Activated naive CD8-positive, alpha-beta T cell (primary cell): ENCODE measurements around the gene ZSCAN25.
"Not testable (repeated sequence)": the region's sequence is repeated elsewhere in the genome, so short reads cannot be mapped to it uniquely, and the experiment has no call there.

Experiments
- H3K27ac Mint-ChIP-seq: one replicate; pipeline ENCODE4 v1.8.0; 2021; ENCODE audit warnings: mixed read lengths
- H3K27me3 Mint-ChIP-seq: one replicate; pipeline ENCODE4 v1.8.0; 2021; ENCODE audit warnings: mixed read lengths
- H3K36me3 Mint-ChIP-seq: one replicate; pipeline ENCODE4 v1.8.0; 2021; ENCODE audit warnings: mixed read lengths
- H3K4me1 Mint-ChIP-seq: one replicate; pipeline ENCODE4 v1.8.0; 2021; ENCODE audit warnings: low read depth, mixed read lengths
- H3K4me3 Mint-ChIP-seq: one replicate; pipeline ENCODE4 v1.8.0; 2021; ENCODE audit warnings: mild to moderate bottlenecking, mixed read lengths
- H3K9me3 Mint-ChIP-seq: one replicate; pipeline ENCODE4 v1.8.0; 2021; ENCODE audit warnings: low read depth, mixed read lengths

Gene ZSCAN25

GRCh38 chr7:99652671-99653070 is 35.9 kb downstream of the ZSCAN25 start:
- Mint-ChIP-seq H3K4me3 (no peak overlapping the region), H3K36me3 (peaks cover 35% of the 10 kb centered on the region), H3K9me3 (no peaks in the 10 kb centered on the region), H3K4me1 (peaks cover 24% of the 10 kb centered on the region), H3K27me3 (no peaks in the 10 kb centered on the region), H3K27ac (no peak overlapping the region)

- H3K27me3 Mint-ChIP-seq, H3K9me3 Mint-ChIP-seq, H3K4me3 Mint-ChIP-seq, H3K27ac Mint-ChIP-seq: not testable (repeated sequence)
- Mint-ChIP-seq H3K36me3 (peaks cover 34% of the 10 kb centered on the region), H3K4me1 (peaks cover 20% of the 10 kb centered on the region)
Measured at GRCh38 chr7:99653269-99653668, 36.5 kb downstream of the ZSCAN25 start.

GRCh38 chr7:99653754-99654153 is 37.0 kb downstream of the ZSCAN25 start:
- Mint-ChIP-seq H3K27ac (no peak overlapping the region), H3K27me3 (no peaks in the 10 kb centered on the region), H3K4me3 (no peak overlapping the region), H3K9me3 (no peaks in the 10 kb centered on the region), H3K36me3 (peaks cover 35% of the 10 kb centered on the region), H3K4me1 (peaks cover 17% of the 10 kb centered on the region)

GRCh38 chr7:99654626-99655025 is 37.9 kb downstream of the ZSCAN25 start:
- Mint-ChIP-seq H3K36me3 (peaks cover 32% of the 10 kb centered on the region), H3K4me1 (peaks cover 12% of the 10 kb centered on the region)
- H3K27me3 Mint-ChIP-seq, H3K4me3 Mint-ChIP-seq, H3K9me3 Mint-ChIP-seq, H3K27ac Mint-ChIP-seq: not testable (repeated sequence)

GRCh38 chr7:99657879-99658278 is 41.1 kb downstream of the ZSCAN25 start:
- Mint-ChIP-seq H3K27ac (peak overlapping the region; percentile 72), H3K36me3 (peaks cover 32% of the 10 kb centered on the region)
- H3K4me1 Mint-ChIP-seq, H3K27me3 Mint-ChIP-seq, H3K4me3 Mint-ChIP-seq, H3K9me3 Mint-ChIP-seq: not testable (repeated sequence)

GRCh38 chr7:99665312-99666012 is 48.7 kb downstream of the ZSCAN25 start:
- no peaks in the 10 kb centered on the region for H3K27me3 Mint-ChIP-seq
- peaks cover 8% of the 10 kb centered on the region for H3K4me1 Mint-ChIP-seq
- peaks cover 28% of the 10 kb centered on the region for H3K36me3 Mint-ChIP-seq
- H3K4me3 Mint-ChIP-seq, result no peak overlapping the region
- peak overlapping the region; percentile 56 for H3K27ac Mint-ChIP-seq
- no peaks in the 10 kb centered on the region for H3K9me3 Mint-ChIP-seq

GRCh38 chr7:99666013-99666395 is 49.3 kb downstream of the ZSCAN25 start:
- Mint-ChIP-seq H3K27me3 (no peaks in the 10 kb centered on the region), H3K4me1 (peaks cover 8% of the 10 kb centered on the region), H3K4me3 (no peak overlapping the region), H3K9me3 (no peaks in the 10 kb centered on the region), H3K27ac (no peak overlapping the region), H3K36me3 (peaks cover 28% of the 10 kb centered on the region)

GRCh38 chr7:99667179-99667578 is 50.4 kb downstream of the ZSCAN25 start:
- H3K36me3 Mint-ChIP-seq, result peaks cover 26% of the 10 kb centered on the region
- peaks cover 8% of the 10 kb centered on the region for H3K4me1 Mint-ChIP-seq
- no peaks in the 10 kb centered on the region for H3K9me3 Mint-ChIP-seq
- H3K27me3 Mint-ChIP-seq, result no peaks in the 10 kb centered on the region
- H3K27ac Mint-ChIP-seq, result peak overlapping the region; percentile 23
- H3K4me3 Mint-ChIP-seq, result no peak overlapping the region

- Mint-ChIP-seq H3K4me3 (no peak overlapping the region), H3K27ac (no peak overlapping the region), H3K9me3 (no peaks in the 10 kb centered on the region)
Measured at GRCh38 chr7:99668541-99668940, 51.8 kb downstream of the ZSCAN25 start.

GRCh38 chr7:99669782-99670181 is 53.0 kb downstream of the ZSCAN25 start:
- H3K27ac Mint-ChIP-seq, result no peak overlapping the region
- no peaks in the 10 kb centered on the region for H3K27me3 Mint-ChIP-seq

More at GRCh38 chr7:99668541-99668940, 51.8 kb downstream of the ZSCAN25 start:
- peaks cover 9% of the 10 kb centered on the region for H3K4me1 Mint-ChIP-seq
- H3K36me3 Mint-ChIP-seq, result peaks cover 21% of the 10 kb centered on the region
- H3K27me3 Mint-ChIP-seq, result no peaks in the 10 kb centered on the region

GRCh38 chr7:99672573-99672972 is 55.8 kb downstream of the ZSCAN25 start:
- Mint-ChIP-seq H3K27me3 (no peaks in the 10 kb centered on the region), H3K4me3 (no peak overlapping the region), H3K27ac (peak overlapping the region; percentile 12), H3K36me3 (peaks cover 4% of the 10 kb centered on the region), H3K4me1 (peaks cover 25% of the 10 kb centered on the region), H3K9me3 (no peaks in the 10 kb centered on the region)

More at GRCh38 chr7:99669782-99670181, 53.0 kb downstream of the ZSCAN25 start:
- no peaks in the 10 kb centered on the region for H3K9me3 Mint-ChIP-seq
- no peak overlapping the region for H3K4me3 Mint-ChIP-seq
- H3K4me1 Mint-ChIP-seq, result peaks cover 16% of the 10 kb centered on the region
- peaks cover 12% of the 10 kb centered on the region for H3K36me3 Mint-ChIP-seq

- no peaks in the 10 kb centered on the region for H3K27me3 Mint-ChIP-seq
- peak overlapping the region; percentile 69 for H3K4me3 Mint-ChIP-seq
Measured at GRCh38 chr7:99674995-99675742, 58.4 kb downstream of the ZSCAN25 start.

GRCh38 chr7:99677013-99677647 is 60.4 kb downstream of the ZSCAN25 start:
- no peak overlapping the region for H3K4me3 Mint-ChIP-seq
- peaks cover 25% of the 10 kb centered on the region for H3K4me1 Mint-ChIP-seq
- peak overlapping the region; percentile 46 for H3K27ac Mint-ChIP-seq
- H3K27me3 Mint-ChIP-seq, result no peaks in the 10 kb centered on the region
- H3K36me3 Mint-ChIP-seq, result peaks cover 7% of the 10 kb centered on the region
- no peaks in the 10 kb centered on the region for H3K9me3 Mint-ChIP-seq

More at GRCh38 chr7:99674995-99675742, 58.4 kb downstream of the ZSCAN25 start:
- H3K4me1 Mint-ChIP-seq, result peaks cover 25% of the 10 kb centered on the region
- peak overlapping the region; percentile 87 for H3K27ac Mint-ChIP-seq
- peaks cover 2% of the 10 kb centered on the region for H3K36me3 Mint-ChIP-seq
- H3K9me3 Mint-ChIP-seq, result no peaks in the 10 kb centered on the region

GRCh38 chr7:99677648-99678045 is 60.9 kb downstream of the ZSCAN25 start:
- Mint-ChIP-seq H3K27me3 (no peaks in the 10 kb centered on the region), H3K4me3 (no peak overlapping the region), H3K27ac (peak overlapping the region; percentile 46), H3K4me1 (peaks cover 25% of the 10 kb centered on the region), H3K9me3 (no peaks in the 10 kb centered on the region), H3K36me3 (peaks cover 12% of the 10 kb centered on the region)

GRCh38 chr7:99679032-99679399 is 62.3 kb downstream of the ZSCAN25 start:
- H3K9me3 Mint-ChIP-seq, result no peaks in the 10 kb centered on the region
- peaks cover 23% of the 10 kb centered on the region for H3K4me1 Mint-ChIP-seq
- H3K27ac Mint-ChIP-seq, result no peak overlapping the region
- H3K36me3 Mint-ChIP-seq, result peaks cover 19% of the 10 kb centered on the region
- no peaks in the 10 kb centered on the region for H3K27me3 Mint-ChIP-seq
- H3K4me3 Mint-ChIP-seq, result no peak overlapping the region
